GM12878 (cell line): Measurements from ENCODE around the gene IL19. TPM values are rescaled to one million over a fixed set of nuclear protein-coding genes. Genes with fewer than 3 reads are reported as not detected.

Experiments
- ATAC-seq: fragments of 200-7000 bp; cut with Tn5 transposase; 3 replicates; pipeline ENCODE4 v1.9.1; 2020; ENCODE audit warnings: mild to moderate bottlenecking, moderate library complexity
- BruUV-seq: library from RNA; stranded (reverse); fragments of 400-500 nt; replicated peaks from 2 replicates; lab custom pipeline; 2021; lab: Mats Ljungman, UMichigan
- CTCF ChIA-PET: fragments of 300-600 bp; sonication (Branson Sonifier 250); formaldehyde crosslinking; extraction: SDS; loops from one replicate; lab custom pipeline; 2021; ENCODE audit warnings: inconsistent platforms; lab: Yijun Ruan, JAX
- POLR2A ChIA-PET: fragments of 350-600 bp; formaldehyde crosslinking; extraction: SDS; loops from one replicate; lab custom pipeline; 2021; ENCODE audit warnings: inconsistent platforms; lab: Charles Lee
- RAD21 ChIA-PET: fragments of 300-600 bp; sonication (Branson Sonifier 250); formaldehyde crosslinking; loops from one replicate; lab custom pipeline; 2023; ENCODE audit warnings: antibody characterized with exemption; ENCODE audit not compliant: unreplicated experiment; lab: Charles Lee
- SMC1A ChIA-PET: fragments of 300-600 bp; sonication (Branson Sonifier 250); formaldehyde crosslinking; loops from one replicate; lab custom pipeline; 2023; ENCODE audit not compliant: unreplicated experiment, uncharacterized antibody; lab: Charles Lee
- DNase-seq: peaks from one replicate; pipeline ENCODE4 v3.0.0-alpha.2; 2011; ENCODE audit warnings: low read depth, low spot score
- FAIRE-seq: peaks from 3 replicates; lab custom pipeline; 2011; peaks lifted over from hg19 to GRCh38; lab: Jason Lieb, UNC
- H2AFZ ChIP-seq: 2 replicates; pipeline ENCODE4 v1.6.0; 2011; ENCODE audit warnings: low read depth, low read length, control low read depth; ENCODE audit not compliant: control insufficient read depth
- H3K27ac ChIP-seq: 2 replicates; pipeline ENCODE4 v1.5.1; 2011; ENCODE audit warnings: control low read depth; ENCODE audit not compliant: control insufficient read depth, insufficient read depth
- H3K27me3 ChIP-seq, 2 experiments: replicated peaks in 1 of 2; 2 replicates each; pipeline versions ENCODE4 v1.6.0 to v1.6.1; 2011; ENCODE audit warnings: low read length in 1 of 2; ENCODE audit not compliant: control insufficient read depth in 2 of 2, insufficient read depth in 2 of 2
- H3K36me3 ChIP-seq, 2 experiments: 2 replicates each; pipeline ENCODE4 v1.5.1; 2011; ENCODE audit warnings: low read length in 1 of 2; ENCODE audit not compliant: control insufficient read depth in 2 of 2, insufficient read depth in 2 of 2
- H3K4me1 ChIP-seq: 2 replicates; pipeline ENCODE4 v1.6.1; 2011; ENCODE audit warnings: mild to moderate bottlenecking, low read length, moderate library complexity, mixed read lengths; ENCODE audit not compliant: control insufficient read depth, insufficient read depth
- H3K4me2 ChIP-seq: 2 replicates; pipeline ENCODE4 v1.6.0; 2011; ENCODE audit warnings: control low read depth; ENCODE audit not compliant: control insufficient read depth, insufficient read depth
- H3K4me3 ChIP-seq: fragments of 200-600 bp; sonication (generic); 2 replicates; pipeline ENCODE4 v1.5.1; 2016
- H3K79me2 ChIP-seq: 2 replicates; pipeline ENCODE4 v1.6.0; 2011; ENCODE audit warnings: low read length; ENCODE audit not compliant: control insufficient read depth, insufficient read depth
- H3K9ac ChIP-seq: 2 replicates; pipeline ENCODE4 v1.8.0; 2011; ENCODE audit warnings: low read length, control low read depth, mixed read lengths; ENCODE audit not compliant: control insufficient read depth, insufficient read depth
- H3K9me3 ChIP-seq: replicated peaks from 3 replicates; pipeline ENCODE4 v1.5.1; 2011; ENCODE audit warnings: mild to moderate bottlenecking, low read length; ENCODE audit not compliant: control insufficient read depth, insufficient read depth
- H4K20me1 ChIP-seq: 2 replicates; pipeline ENCODE4 v1.6.0; 2011; ENCODE audit not compliant: control insufficient read depth, insufficient read depth
- BHLHE40 ChIP-seq, 2 experiments: fragments of 450-650 bp in 1 of 2; IDR thresholded peaks; 2 replicates each; pipeline ENCODE4 v1.6.1; 2011 to 2017; ENCODE audit warnings: low read depth in 2 of 2, borderline replicate concordance in 1 of 2, improper control_type of control experiment in 1 of 2, low read length in 1 of 2, mild to moderate bottlenecking in 1 of 2
- CUX1 ChIP-seq: IDR thresholded peaks from 2 replicates; pipeline ENCODE4 v1.6.1; 2012; ENCODE audit warnings: improper control_type of control experiment, low read depth, low read length; ENCODE audit not compliant: insufficient replicate concordance
- EED ChIP-seq: sonication (generic); IDR thresholded peaks from 2 replicates; pipeline ENCODE4 v1.6.1; 2016; ENCODE audit warnings: antibody characterized with exemption, low read depth
- HCFC1 ChIP-seq: fragments of 150-350 bp; IDR thresholded peaks from 2 replicates; pipeline ENCODE4 v1.6.1; 2014; ENCODE audit warnings: low read length
- HDAC2 ChIP-seq: fragments of 200-600 bp; sonication (generic); IDR thresholded peaks from 2 replicates; pipeline ENCODE4 v1.6.1; 2017
- MXI1 ChIP-seq: fragments of 150-350 bp; IDR thresholded peaks from 2 replicates; pipeline ENCODE4 v1.6.1; 2011; ENCODE audit warnings: low read depth, mild to moderate bottlenecking, inconsistent platforms, low read length, improper control_type of control experiment
- NFYB ChIP-seq: IDR thresholded peaks from 2 replicates; pipeline ENCODE4 v1.6.1; 2011; ENCODE audit warnings: low read depth, mild to moderate bottlenecking, low read length, improper control_type of control experiment, moderate library complexity; ENCODE audit not compliant: insufficient read depth
- NRF1 ChIP-seq: conservative IDR thresholded peaks from 2 replicates; pipeline ENCODE4 v1.6.1; 2011; ENCODE audit warnings: mild to moderate bottlenecking, low read depth, low read length, improper control_type of control experiment
- SREBF1 ChIP-seq: IDR thresholded peaks from 2 replicates; pipeline ENCODE4 v1.6.1; 2012; ENCODE audit warnings: mild to moderate bottlenecking, low read length
- STAT3 ChIP-seq: IDR thresholded peaks from 2 replicates; pipeline ENCODE4 v1.6.1; 2011; ENCODE audit warnings: low read depth, low read length, improper control_type of control experiment
- WRNIP1 ChIP-seq: IDR thresholded peaks from 2 replicates; pipeline ENCODE4 v1.6.1; 2011; ENCODE audit warnings: low read depth, low read length, improper control_type of control experiment, borderline replicate concordance
- ZBED1 ChIP-seq: IDR thresholded peaks from 2 replicates; pipeline ENCODE4 v1.6.1; 2016; ENCODE audit warnings: borderline replicate concordance
- ZZZ3 ChIP-seq: IDR thresholded peaks from 2 replicates; pipeline ENCODE4 v1.6.1; 2011; ENCODE audit warnings: low read depth; ENCODE audit not compliant: control insufficient read depth, insufficient read length
- WGBS: methylation state at CpG from one replicate; pipeline ENCODE4 v1.1.6; 2016; ENCODE audit warnings: low lambda C conversion rate; ENCODE audit not compliant: insufficient replicate concordance, insufficient coverage; ENCODE audit errors: missing lambda C conversion rate; 5-methylcytosine and 5-hydroxymethylcytosine counted together
- in situ Hi-C: fragments of 300-500 bp; cut with MboI; formaldehyde crosslinking; loops from 9 replicates; pipeline ENCODE4 v1.14.3; 2018; ENCODE audit warnings: mixed read lengths
- intact Hi-C: fragments of 100-400 bp; cut with micrococcal nuclease; formaldehyde crosslinking; loops from one replicate; pipeline ENCODE4 v1.14.2; 2022; ENCODE audit not compliant: unreplicated experiment
- polyA plus RNA-seq, 11 experiments: library from polyadenylated mRNA; depleted of rRNA in 4 of 11; unstranded in 6 of 11; stranded (reverse) in 5 of 11; fragments of >200 nt; fragmentation: Nextera tagmentation in 4 of 11; fragmentation: Illumina TruSeq in 1 of 11; extraction: Ambion mirVana in 4 of 11; extraction: Trizol in 1 of 11; gene quantifications; 1 replicate in 1 of 11; 2 replicates in 10 of 11; pipeline versions ENCODE4 v1.2.1 to v1.2.3, GENCODE V29; 2011 to 2016; ENCODE audit warnings: inconsistent platforms in 2 of 11, missing spikeins in 2 of 11, low read depth in 1 of 11
- total RNA-seq, 4 experiments: library from RNA; depleted of rRNA in 3 of 4; stranded (reverse); fragments of >200 nt in 3 of 4; fragmentation: Illumina TruSeq in 1 of 4; extraction: Trizol in 1 of 4; gene quantifications; 2 replicates each; pipeline versions ENCODE4 v1.2.1 to v1.2.3, GENCODE V29; 2013 to 2021

IL19 gene
- total and polyA plus RNA-seq, 10 of the 15 experiments (the other 5 are each of a cell fraction or from before 2014, with no cell fraction given): 0.10 to 0.73 (median 0.28) TPM; not detected in 6

DNA sequence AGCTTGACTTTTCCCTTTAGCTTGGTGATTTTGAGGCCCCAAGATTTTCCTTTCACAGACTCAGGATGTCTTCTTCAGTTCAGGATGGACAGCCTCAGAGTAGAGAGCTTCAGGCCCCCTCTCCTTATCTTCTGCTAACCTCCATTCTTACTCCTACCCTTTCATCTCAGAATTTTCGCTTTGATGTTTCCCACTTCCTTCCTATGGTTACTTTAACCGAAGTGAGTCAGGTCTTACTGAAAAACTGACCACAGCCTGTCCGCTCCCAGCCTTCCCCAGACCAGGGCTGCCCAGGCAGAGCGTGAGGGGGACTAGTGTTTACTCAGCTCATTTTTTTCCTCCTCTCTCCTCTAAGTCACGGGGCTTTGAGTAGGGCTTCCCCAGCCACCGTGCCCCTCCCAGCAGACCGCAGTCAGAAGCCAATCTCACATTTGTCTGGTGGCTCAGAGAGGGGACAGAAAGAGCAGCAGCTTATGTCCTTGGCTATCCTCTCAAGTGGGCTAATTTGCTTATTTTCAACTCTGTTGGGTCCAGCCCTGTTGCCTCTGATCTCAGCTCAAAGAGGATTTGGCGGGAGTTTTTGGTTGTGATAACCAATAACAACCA is 4.2 kb upstream of the IL19 start (continued):
- TF ChIP-seq WRNIP1 (no peak), NFYB (no peak), MXI1 (no peak), ZBED1 (peak; percentile 76; the same call in 1 of the 2 replicates), STAT3 (no peak)
- TF ChIP-seq, all 136 proteins: peak for 46

DNA sequence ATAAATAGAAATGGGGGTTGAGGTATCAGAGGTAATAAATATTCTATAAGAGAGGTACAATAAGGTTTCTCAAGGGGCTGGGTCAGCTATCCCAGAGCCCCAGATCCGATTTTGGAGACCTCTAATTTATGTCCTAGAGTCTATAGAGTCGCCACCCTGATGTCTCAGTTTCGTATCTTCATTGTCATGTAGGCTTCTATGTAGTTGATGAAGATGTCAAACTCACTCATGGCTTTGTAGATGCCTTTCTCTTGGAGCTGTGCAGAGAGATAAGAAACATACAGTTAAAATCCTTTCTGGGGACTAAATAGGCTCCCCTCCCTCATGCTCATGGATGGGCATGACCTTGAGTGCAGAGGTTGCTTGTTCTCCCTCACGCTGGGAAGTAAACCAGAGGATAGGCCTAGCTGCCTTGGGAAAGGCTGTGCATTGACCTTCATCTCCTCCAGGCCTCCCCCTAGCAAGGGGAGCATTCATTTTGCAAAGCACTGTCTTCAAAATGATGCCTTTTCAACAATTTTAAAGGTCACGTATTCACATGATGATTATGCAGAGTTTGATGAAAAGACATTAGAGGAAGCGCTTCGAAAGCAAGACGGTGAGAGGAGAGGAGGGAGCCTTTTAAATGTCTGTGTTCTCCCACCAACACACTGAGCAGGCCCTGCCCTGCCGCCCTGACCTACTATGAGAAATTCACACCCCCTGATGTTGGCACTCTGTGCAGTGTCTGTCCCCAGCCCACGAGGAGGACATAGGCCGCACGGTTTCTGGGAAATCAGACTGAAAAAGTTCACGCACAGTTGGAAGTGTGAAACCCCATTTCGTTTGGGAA is 1.9 kb upstream of the IL19 start:
- Histone ChIP-seq H4K20me1 (no peaks in the 10 kb centered on the region), H3K4me2 (peak overlapping the region; percentile 82), H3K27me3 (no peaks in the 10 kb centered on the region), H3K36me3 (no peaks in the 10 kb centered on the region), H3K4me3 (0 out of 2 replicates have a peak overlapping the region, but pooled peaks have one; percentile 9), H2AFZ (peak overlapping the region; percentile 16; the same call in 1 of the 2 replicates), H3K9me3 (peaks cover 3% of the 10 kb centered on the region; the same call in 1 of the 3 replicates), H3K4me1 (peaks cover 65% of the 10 kb centered on the region)
- 14% methylated on average over 14 of the region's 14 CpGs for WGBS
- FAIRE-seq (no peak), ATAC-seq (peak; percentile 26), DNase-seq (no peak)
- BruUV-seq: no TSS peak
- RAD21 ChIA-PET: interaction anchor here (0.6 to 13.8 kb wide), 22 partner anchors 8 to 321 kb away, joined by 3 to 363 read pairs (median 5); partner anchors contain the start of gene FCMR
- CTCF ChIA-PET: interaction anchor here (0.7 to 15.0 kb wide), 21 partner anchors 9 to 206 kb away, joined by 3 to 299 read pairs (median 4); partner anchors contain the start of gene FCMR
- POLR2A ChIA-PET: interaction anchor here (0.9 to 14.8 kb wide), 13 partner anchors 9 to 215 kb away, joined by 3 to 283 read pairs (median 4); partner anchors contain the start of gene FCMR
- in situ Hi-C loops: no loop called here
- SMC1A ChIA-PET: interaction anchor here (0.9 to 16.0 kb wide), 19 partner anchors 8 to 186 kb away, joined by 3 to 410 read pairs (median 8); partner anchors contain the start of gene FCMR
- TF ChIP-seq SREBF1: no peak
- no peak for TF ChIP-seq HDAC2
- no peak for TF ChIP-seq EED
- 0 out of 2 replicates have a peak, but pooled peaks have one; percentile 14 for TF ChIP-seq HCFC1
- no peak for TF ChIP-seq BHLHE40 (IDR thresholded peaks at IDR 0.05; ENCODE audit: borderline replicate concordance in 1 of 2, low read depth in 2 of 2, low read length in 1 of 2)
- TF ChIP-seq MXI1: 0 out of 2 replicates have a peak, but pooled peaks have one; percentile 9
- no peak for TF ChIP-seq ZZZ3
- TF ChIP-seq NRF1: no peak
- peak; percentile 33 for TF ChIP-seq CUX1
- TF ChIP-seq, all 136 proteins: peak for 3
- peak overlapping the region; percentile 86 for H3K27ac ChIP-seq
- intact Hi-C loops: no loop called here
- peak overlapping the region; percentile 50 for H3K9ac ChIP-seq
- H3K79me2 ChIP-seq: peaks cover 37% of the 10 kb centered on the region
